T-cell (primary cell): ENCODE results near the gene CILP. TPM values are rescaled to one million over a fixed set of nuclear protein-coding genes. Genes with fewer than 3 reads are reported as not detected.
"Not testable (repeated sequence)": the region's sequence is repeated elsewhere in the genome, so short reads cannot be mapped to it uniquely, and the experiment has no call there.

Source experiments
- ATAC-seq, 4 experiments: fragments of 200-7000 bp in 3 of 4; fragments of 150-1000 bp in 1 of 4; cut with Tn5 transposase; replicated peaks in 1 of 4; 1 replicate in 3 of 4; 2 replicates in 1 of 4; pipeline ENCODE4 v1.10.0; 2021; ENCODE audit warnings: moderate library complexity in 3 of 4, mild to moderate bottlenecking in 2 of 4, moderate number of reproducible peaks in 1 of 4
- CTCF ChIA-PET, 2 donors: fragments of 300-600 bp; sonication (Branson Sonifier 250); formaldehyde crosslinking; loops; one replicate each; lab custom pipeline; 2022; ENCODE audit warnings: antibody characterized with exemption in 2 of 2; lab: Charles Lee
- POLR2A ChIA-PET, 2 donors: fragments of 300-600 bp; sonication (Branson Sonifier 250); formaldehyde crosslinking; loops; one replicate each; lab custom pipeline; 2022; ENCODE audit warnings: antibody characterized with exemption in 2 of 2; lab: Charles Lee
- DNase-seq, 35 experiments: peaks; one replicate each; pipeline versions ENCODE4 v3.0.0 to v3.0.0-alpha.2; 2013 to 2023
- H3K27ac ChIP-seq: one replicate; pipeline ENCODE4 v1.5.1; 2013; ENCODE audit warnings: low read length
- H3K27me3 ChIP-seq, 2 experiments: replicated peaks in 1 of 2; 1 replicate in 1 of 2; 2 replicates in 1 of 2; pipeline versions ENCODE4 v1.6.1 to v1.7.0; 2013; ENCODE audit warnings: low read length in 1 of 2, mixed read lengths in 1 of 2; ENCODE audit not compliant: control insufficient read depth in 2 of 2, insufficient read depth in 2 of 2; ENCODE audit errors: extremely low read depth in 1 of 2
- H3K36me3 ChIP-seq, 2 donors: 1 replicate in 1 of 2; 2 replicates in 1 of 2; pipeline versions ENCODE4 v1.6.1 to v1.7.0; 2013; ENCODE audit warnings: low read length in 1 of 2; ENCODE audit not compliant: control insufficient read depth in 2 of 2, insufficient read depth in 1 of 2; ENCODE audit errors: extremely low read depth in 1 of 2
- H3K4me1 ChIP-seq, 2 experiments: 1 replicate in 1 of 2; 2 replicates in 1 of 2; pipeline versions ENCODE4 v1.6.1 to v1.7.0; 2013; ENCODE audit warnings: low read length in 2 of 2, mixed read lengths in 1 of 2; ENCODE audit not compliant: insufficient read depth in 2 of 2, control insufficient read depth in 1 of 2; ENCODE audit errors: extremely low read depth in 1 of 2
- H3K4me3 ChIP-seq, 2 donors: 1 replicate in 1 of 2; 2 replicates in 1 of 2; pipeline versions ENCODE4 v1.5.1 to v1.7.0; 2013; ENCODE audit warnings: mild to moderate bottlenecking in 2 of 2, low read length in 1 of 2, moderate library complexity in 1 of 2; ENCODE audit not compliant: control insufficient read depth in 1 of 2; ENCODE audit errors: extremely low read depth in 1 of 2
- H3K9me3 ChIP-seq: 2 replicates; pipeline ENCODE4 v1.7.0; 2013
- H3K27ac Mint-ChIP-seq, 2 donors: one replicate each; pipeline ENCODE4 v1.8.0; 2020 to 2021; ENCODE audit warnings: mild to moderate bottlenecking in 2 of 2, mixed read lengths in 2 of 2
- H3K27me3 Mint-ChIP-seq, 2 donors: one replicate each; pipeline ENCODE4 v1.8.0; 2021 to 2022; ENCODE audit warnings: mixed read lengths in 2 of 2
- H3K36me3 Mint-ChIP-seq: one replicate; pipeline ENCODE4 v1.8.0; 2021; ENCODE audit warnings: mixed read lengths
- H3K4me1 Mint-ChIP-seq, 3 donors: one replicate each; pipeline ENCODE4 v1.8.0; 2020 to 2022; ENCODE audit warnings: mixed read lengths in 3 of 3, mild to moderate bottlenecking in 1 of 3
- H3K4me3 Mint-ChIP-seq, 3 donors: one replicate each; pipeline ENCODE4 v1.8.0; 2020 to 2022; ENCODE audit warnings: mild to moderate bottlenecking in 3 of 3, mixed read lengths in 3 of 3, moderate library complexity in 3 of 3
- H3K9me3 Mint-ChIP-seq, 3 donors: one replicate each; pipeline ENCODE4 v1.8.0; 2020 to 2022; ENCODE audit warnings: mixed read lengths in 3 of 3
- WGBS: methylation state at CpG from one replicate; pipeline ENCODE4 v1.1.5; 2013; ENCODE audit warnings: missing lambda C conversion rate; ENCODE audit not compliant: insufficient coverage; 5-methylcytosine and 5-hydroxymethylcytosine counted together
- total RNA-seq, 35 experiments: library from RNA in 6 of 35; stranded (reverse) in 6 of 35; fragments of 120-200 nt in 1 of 35; gene quantifications; one replicate each; pipeline versions ENCODE4 v1.2.1 to v1.2.4 and lab custom pipeline; 2013 to 2026

CILP gene
- total RNA-seq, 5 donors from 2014 or later (not counting 1 experiment from before 2014, with no cell fraction given) = 0.16 to 0.67 (median 0.36) TPM

- peaks cover 8% of the 10 kb centered on the region for H3K36me3 Mint-ChIP-seq
- H3K4me1 Mint-ChIP-seq = peaks cover 37 to 45% (median 40%) of the 10 kb centered on the region in 3 donors
- CTCF ChIA-PET = interaction anchor here in 1 of 2 donors (0.6 to 0.7 kb wide), 2 partner anchors 10 to 688 kb away, joined by 6 to 8 read pairs; no protein-coding TSS in a partner anchor
- peak overlapping the region; percentile 90 to 95 (median 93) for H3K4me3 Mint-ChIP-seq
- H3K4me3 ChIP-seq = no peak overlapping the region
- no peaks in the 10 kb centered on the region for H3K27me3 ChIP-seq
- no peak for ATAC-seq
- H3K27me3 Mint-ChIP-seq = no peaks in the 10 kb centered on the region
- H3K27ac Mint-ChIP-seq = peak overlapping the region in 1 of 2 donors; percentile 28
- no peaks in the 10 kb centered on the region for H3K9me3 Mint-ChIP-seq
- H3K9me3 ChIP-seq = no peaks in the 10 kb centered on the region
- H3K36me3 ChIP-seq = peaks cover 0 to 18% of the 10 kb centered on the region in 2 donors
- peaks cover 15 to 17% of the 10 kb centered on the region in 2 experiments for H3K4me1 ChIP-seq
- H3K27ac ChIP-seq = no peak overlapping the region
- POLR2A ChIA-PET = interaction anchor here (0.6 to 1.2 kb wide), 4 partner anchors 48 to 752 kb away, joined by 3 to 4 read pairs (median 3); partner anchors contain the start of genes PDCD7 (in 1 of the 2) and RNU5B-1 (in 1 of the 2)
- DNase-seq = no peak
- WGBS = 80% methylated on average over 3 of the region's 4 CpGs
Observed at GRCh38 chr15:65182538-65182937, 28.7 kb downstream of the CILP start.

GRCh38 chr15:65181582-65182353, 29.5 kb downstream of the CILP start:
- not testable (repeated sequence) for H3K27me3 Mint-ChIP-seq, H3K27ac ChIP-seq, H3K9me3 Mint-ChIP-seq, H3K27ac Mint-ChIP-seq, DNase-seq, H3K36me3 Mint-ChIP-seq, H3K9me3 ChIP-seq, ATAC-seq, H3K27me3 ChIP-seq, H3K4me3 ChIP-seq
- 82% methylated on average over 6 of the region's 15 CpGs for WGBS
- CTCF ChIA-PET = interaction anchor here in 1 of 2 donors (0.6 to 0.7 kb wide), 2 partner anchors 9 to 689 kb away, joined by 6 to 8 read pairs; no protein-coding TSS in a partner anchor
- POLR2A ChIA-PET = interaction anchor here (0.6 to 1.2 kb wide), 4 partner anchors 48 to 752 kb away, joined by 3 to 4 read pairs (median 3); partner anchors contain the start of genes PDCD7 (in 1 of the 2) and RNU5B-1 (in 1 of the 2)
- Histone ChIP-seq H3K36me3 (peaks cover 0 to 25% of the 10 kb centered on the region in 2 donors), H3K4me1 (peaks cover 15 to 17% of the 10 kb centered on the region in 2 experiments)
- Mint-ChIP-seq H3K4me3 (peak overlapping the region in 1 of 3 donors; percentile 93), H3K4me1 (peaks cover 37 to 45% (median 40%) of the 10 kb centered on the region in 3 donors)

- DNase-seq = no peak
- WGBS = no CpG with 5 or more reads among the region's 3 CpGs
- ATAC-seq = no peak
- CTCF ChIA-PET = no interaction called here
- no peak overlapping the region for H3K4me3 ChIP-seq
- Mint-ChIP-seq H3K27me3 (no peaks in the 10 kb centered on the region), H3K9me3 (no peaks in the 10 kb centered on the region), H3K27ac (no peak overlapping the region), H3K36me3 (peaks cover 16% of the 10 kb centered on the region), H3K4me1 (peaks cover 34 to 44% (median 37%) of the 10 kb centered on the region in 3 donors), H3K4me3 (no peak overlapping the region)
- no peaks in the 10 kb centered on the region for H3K27me3 ChIP-seq
- H3K4me1 ChIP-seq = peaks cover 10 to 11% of the 10 kb centered on the region in 2 experiments
- H3K36me3 ChIP-seq = peaks cover 0 to 35% of the 10 kb centered on the region in 2 donors
- H3K9me3 ChIP-seq = no peaks in the 10 kb centered on the region
- POLR2A ChIA-PET = interaction anchor here in 1 of 2 donors (0.5 to 0.6 kb wide), 4 partner anchors 20 to 870 kb away, joined by 3 to 4 read pairs (median 4); no protein-coding TSS in a partner anchor
- no peak overlapping the region for H3K27ac ChIP-seq
Observed at GRCh38 chr15:65180167-65180566, 31.1 kb downstream of the CILP start.

- no peaks in the 10 kb centered on the region for H3K9me3 Mint-ChIP-seq
- peaks cover 0 to 48% of the 10 kb centered on the region in 2 donors for H3K36me3 ChIP-seq
- peaks cover 20 to 35% (median 32%) of the 10 kb centered on the region in 3 donors for H3K4me1 Mint-ChIP-seq
- ChIA-PET CTCF (interaction anchor here in 1 of 2 donors (0.5 to 0.6 kb wide), 2 partner anchors 383 to 629 kb away, joined by 4 to 5 read pairs; no protein-coding TSS in a partner anchor), POLR2A (no interaction called here)
- ATAC-seq = no peak
- H3K27me3 ChIP-seq = no peaks in the 10 kb centered on the region
- WGBS = no CpG with 5 or more reads among the region's 1 CpG
- peaks cover 21% of the 10 kb centered on the region for H3K36me3 Mint-ChIP-seq
- H3K9me3 ChIP-seq = no peaks in the 10 kb centered on the region
- no peak overlapping the region for H3K4me3 ChIP-seq
- peaks cover 5 to 6% of the 10 kb centered on the region in 2 experiments for H3K4me1 ChIP-seq
- no peak overlapping the region for H3K27ac Mint-ChIP-seq
- no peaks in the 10 kb centered on the region for H3K27me3 Mint-ChIP-seq
- H3K27ac ChIP-seq = no peak overlapping the region
- no peak overlapping the region for H3K4me3 Mint-ChIP-seq
- no peak for DNase-seq
Observed at GRCh38 chr15:65177901-65178300, 33.4 kb downstream of the CILP start.

- Histone ChIP-seq H3K4me3 (no peak overlapping the region), H3K36me3 (peaks cover 0 to 61% of the 10 kb centered on the region in 2 donors), H3K9me3 (no peaks in the 10 kb centered on the region), H3K27ac (no peak overlapping the region), H3K4me1 (no peaks in the 10 kb centered on the region), H3K27me3 (no peaks in the 10 kb centered on the region)
- Mint-ChIP-seq H3K4me3 (no peak overlapping the region), H3K9me3 (no peaks in the 10 kb centered on the region), H3K27ac (no peak overlapping the region), H3K4me1 (peaks cover 4 to 22% (median 19%) of the 10 kb centered on the region in 3 donors), H3K27me3 (no peaks in the 10 kb centered on the region), H3K36me3 (peaks cover 28% of the 10 kb centered on the region)
- ChIA-PET POLR2A (no interaction called here), CTCF (no interaction called here)
- ATAC-seq (no peak), DNase-seq (no peak)
Observed at GRCh38 chr15:65176056-65176455, 35.2 kb downstream of the CILP start.

- ChIA-PET POLR2A (interaction anchor here in 1 of 2 donors (0.6 kb wide), 1 partner anchor 80 kb away, joined by 8 read pairs; no protein-coding TSS in a partner anchor), CTCF (no interaction called here)
- H3K36me3 ChIP-seq = peaks cover 0 to 61% of the 10 kb centered on the region in 2 donors
- no peaks in the 10 kb centered on the region for H3K4me1 ChIP-seq
- Mint-ChIP-seq H3K9me3 (no peaks in the 10 kb centered on the region), H3K4me1 (peaks cover 0 to 20% (median 19%) of the 10 kb centered on the region in 3 donors), H3K4me3 (no peak overlapping the region), H3K27ac (no peak overlapping the region), H3K27me3 (no peaks in the 10 kb centered on the region), H3K36me3 (peaks cover 27% of the 10 kb centered on the region)
- no peak overlapping the region for H3K4me3 ChIP-seq
- WGBS = 100% methylated on average over 3 of the region's 5 CpGs
- ATAC-seq = no peak
- DNase-seq = no peak
- no peaks in the 10 kb centered on the region for H3K27me3 ChIP-seq
- H3K9me3 ChIP-seq = no peaks in the 10 kb centered on the region
- H3K27ac ChIP-seq = no peak overlapping the region
Observed at GRCh38 chr15:65175511-65175910, 35.8 kb downstream of the CILP start.
